Spleen (tissue), 11 donors: ENCODE results near the gene DDX31. TPM values are rescaled to one million over a fixed set of nuclear protein-coding genes. Genes with fewer than 3 reads are reported as not detected.

ENCODE experiments used
- DNase-seq: peaks from one replicate; pipeline ENCODE4 v3.0.0-alpha.2; 2020
- H3K27ac ChIP-seq, 8 donors: fragments of 200-600 bp; sonication (generic) in 7 of 8; 1 replicate in 4 of 8; 2 replicates in 4 of 8; pipeline versions ENCODE4 v1.5.0 to v1.8.0; 2016 to 2021; ENCODE audit warnings: inconsistent platforms in 4 of 8, mild to moderate bottlenecking in 4 of 8, moderate library complexity in 1 of 8
- H3K27me3 ChIP-seq, 7 donors: fragments of 200-600 bp; sonication (generic) in 6 of 7; replicated peaks in 1 of 7; 1 replicate in 4 of 7; 2 replicates in 3 of 7; pipeline versions ENCODE4 v1.5.0 to v1.8.0; 2016 to 2021; ENCODE audit warnings: inconsistent platforms in 3 of 7, mild to moderate bottlenecking in 1 of 7
- H3K36me3 ChIP-seq, 6 donors: fragments of 200-600 bp; sonication (generic) in 5 of 6; 1 replicate in 4 of 6; 2 replicates in 2 of 6; pipeline versions ENCODE4 v1.5.0 to v1.8.0; 2016 to 2021; ENCODE audit warnings: inconsistent platforms in 2 of 6
- H3K4me1 ChIP-seq, 6 donors: fragments of 200-600 bp; sonication (generic) in 5 of 6; 1 replicate in 3 of 6; 2 replicates in 3 of 6; pipeline versions ENCODE4 v1.5.0 to v1.8.0; 2016 to 2021; ENCODE audit warnings: inconsistent platforms in 3 of 6
- H3K4me3 ChIP-seq, 8 donors: fragments of 200-600 bp; sonication (generic) in 7 of 8; 1 replicate in 4 of 8; 2 replicates in 4 of 8; pipeline versions ENCODE4 v1.5.0 to v1.8.0; 2016 to 2021; ENCODE audit warnings: inconsistent platforms in 4 of 8, mild to moderate bottlenecking in 4 of 8, moderate library complexity in 2 of 8
- H3K9me3 ChIP-seq, 8 donors: fragments of 200-600 bp; sonication (generic) in 7 of 8; 1 replicate in 4 of 8; 2 replicates in 4 of 8; pipeline versions ENCODE4 v1.5.0 to v1.8.0; 2016 to 2021; ENCODE audit warnings: inconsistent platforms in 4 of 8
- POLR2A ChIP-seq, 3 donors: fragments of 450-650 bp; IDR thresholded peaks; one replicate each; pipeline ENCODE4 v1.5.1; 2017; ENCODE audit warnings: antibody characterized with exemption in 3 of 3, mild to moderate bottlenecking in 1 of 3
- POLR2AphosphoS5 ChIP-seq, 3 donors: sonication (generic); formaldehyde crosslinking; IDR thresholded peaks; one replicate each; pipeline ENCODE4 v1.5.1; 2017; ENCODE audit warnings: antibody characterized with exemption in 3 of 3
- whole genome bisulfite sequencing, 5 donors: extraction: QIAGEN DNeasy Blood & Tissue Kit in 3 of 5; methylation state at CpG; one replicate each; pipeline versions ENCODE4 v1.1.5 to v1.1.7; 2013 to 2018; 5-methylcytosine and 5-hydroxymethylcytosine counted together
- intact Hi-C: fragments of 100-400 bp; cut with DNase I; formaldehyde crosslinking; loops from one replicate; pipeline ENCODE4 v1.15.0; 2023; ENCODE audit warnings: low total_unique reads
- polyA plus RNA-seq, 3 donors: library from polyadenylated mRNA; stranded (reverse); fragments of 200-250 nt; gene quantifications; one replicate each; pipeline ENCODE4 v1.2.1, GENCODE V29; 2013
- total RNA-seq, 7 donors: library from RNA; depleted of rRNA in 3 of 7; stranded (reverse); fragments of >200 nt in 3 of 7; fragmentation: NEBNext Ultra II Directional in 4 of 7; extraction: Animal tissue kit (Norgen Biotek cat#: 25700) in 4 of 7; gene quantifications; one replicate each; pipeline versions ENCODE4 v1.1.0 to v1.2.1, GENCODE V29; 2016 to 2021
- TF ChIP-seq, protein P1 (sequence below), 11 experiments: fragments of 200-600 bp in 7 of 11; fragments of 450-650 bp in 4 of 11; sonication (generic) in 4 of 11; IDR thresholded peaks in 8 of 11; conservative IDR thresholded peaks in 3 of 11; 1 replicate in 7 of 11; 2 replicates in 4 of 11; pipeline versions ENCODE4 v1.4.0 to v1.8.0; 2016 to 2021; ENCODE audit warnings: antibody characterized with exemption in 11 of 11, inconsistent platforms in 4 of 11, mild to moderate bottlenecking in 1 of 11
- donor health status: healthy with polysubstance abuse.
- donor health status: DM: no; HTN: no; CAD: no; lungs with moderate emphysema.
- donor health status: DM: no; HTN: no; CAD: no.
- donor health status: Bipolar disorder and iron deficiency.
- donor health status: healthy.
- donor health status: DM: no; HTN: no; CAD: no.
- donor health status: DM: yes; HTN: yes; CAD: no.

The DDX31 gene
- total and polyA plus RNA-seq, 10 donors: 8.6 to 19.3 (median 14.7) TPM

DNA sequence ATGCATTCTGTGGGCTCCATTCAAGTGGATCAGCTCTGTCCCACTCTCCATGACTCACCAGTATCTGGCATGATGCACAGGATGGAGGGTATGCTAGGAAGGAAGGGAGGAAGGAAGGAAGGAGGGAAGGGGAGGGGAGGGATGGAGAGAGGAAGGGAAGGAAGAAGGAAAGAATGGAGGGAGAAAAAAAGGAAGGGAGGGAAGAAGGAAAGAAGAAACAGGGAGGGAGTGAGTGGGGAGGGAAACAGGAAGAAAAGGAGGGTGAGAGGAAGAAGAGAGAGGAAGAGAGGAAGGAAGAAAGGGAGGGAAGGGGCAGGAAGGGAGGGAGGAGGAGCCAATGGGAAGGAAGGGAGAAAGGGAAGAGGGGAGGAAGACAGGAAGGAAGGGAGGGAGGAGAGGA, 92.7 kb downstream of the DDX31 start:
- intact Hi-C loops: no loop called here
- TF ChIP-seq POLR2A (IDR thresholded peaks at IDR 0.05): no peak
- no peak for TF ChIP-seq POLR2AphosphoS5 (IDR thresholded peaks at IDR 0.05)
- TF ChIP-seq, protein P1, sequence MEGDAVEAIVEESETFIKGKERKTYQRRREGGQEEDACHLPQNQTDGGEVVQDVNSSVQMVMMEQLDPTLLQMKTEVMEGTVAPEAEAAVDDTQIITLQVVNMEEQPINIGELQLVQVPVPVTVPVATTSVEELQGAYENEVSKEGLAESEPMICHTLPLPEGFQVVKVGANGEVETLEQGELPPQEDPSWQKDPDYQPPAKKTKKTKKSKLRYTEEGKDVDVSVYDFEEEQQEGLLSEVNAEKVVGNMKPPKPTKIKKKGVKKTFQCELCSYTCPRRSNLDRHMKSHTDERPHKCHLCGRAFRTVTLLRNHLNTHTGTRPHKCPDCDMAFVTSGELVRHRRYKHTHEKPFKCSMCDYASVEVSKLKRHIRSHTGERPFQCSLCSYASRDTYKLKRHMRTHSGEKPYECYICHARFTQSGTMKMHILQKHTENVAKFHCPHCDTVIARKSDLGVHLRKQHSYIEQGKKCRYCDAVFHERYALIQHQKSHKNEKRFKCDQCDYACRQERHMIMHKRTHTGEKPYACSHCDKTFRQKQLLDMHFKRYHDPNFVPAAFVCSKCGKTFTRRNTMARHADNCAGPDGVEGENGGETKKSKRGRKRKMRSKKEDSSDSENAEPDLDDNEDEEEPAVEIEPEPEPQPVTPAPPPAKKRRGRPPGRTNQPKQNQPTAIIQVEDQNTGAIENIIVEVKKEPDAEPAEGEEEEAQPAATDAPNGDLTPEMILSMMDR (IDR thresholded peaks at IDR 0.05 in 8 of 11, conservative IDR thresholded peaks at IDR 0.05 in 3 of 11): no peak
- Histone ChIP-seq H3K27me3 (peaks cover 5 to 98% (median 45%) of the 10 kb centered on the region in 7 donors), H3K4me3 (no peak overlapping the region), H3K27ac (no peak overlapping the region), H3K36me3 (no peaks in the 10 kb centered on the region), H3K9me3 (no peaks in the 10 kb centered on the region), H3K4me1 (peaks cover 3 to 24% (median 8%) of the 10 kb centered on the region in 6 donors)
- no peak for DNase-seq

DNA sequence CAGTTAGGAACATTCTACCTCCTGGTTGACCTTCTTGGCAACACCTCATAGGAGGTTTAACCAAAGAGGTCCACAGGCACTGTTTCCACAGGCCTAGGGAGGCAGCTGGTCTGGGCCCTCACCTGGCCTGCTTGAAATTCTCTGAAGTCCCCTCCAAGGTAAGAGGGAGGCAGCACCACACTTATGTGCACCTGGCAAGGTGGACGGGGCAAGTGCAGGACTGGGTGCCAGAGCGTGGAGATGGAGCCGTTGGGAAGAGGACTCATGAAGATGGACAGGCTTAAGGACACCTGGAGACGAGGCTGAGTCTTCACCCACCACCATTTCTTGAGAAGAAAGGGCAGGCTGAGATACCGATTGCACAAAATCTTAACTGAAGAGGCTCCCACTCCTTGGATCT, 94.0 kb downstream of the DDX31 start:
- intact Hi-C loops: loop anchor here (2.0 kb wide), 1 partner anchor 67 kb away; no protein-coding TSS in a partner anchor
- TF ChIP-seq POLR2AphosphoS5 (IDR thresholded peaks at IDR 0.05): no peak
- TF ChIP-seq POLR2A (IDR thresholded peaks at IDR 0.05): no peak
- TF ChIP-seq, protein P1 (IDR thresholded peaks at IDR 0.05 in 8 of 11, conservative IDR thresholded peaks at IDR 0.05 in 3 of 11): no peak
- peaks cover 2 to 86% (median 33%) of the 10 kb centered on the region in 7 donors for H3K27me3 ChIP-seq

GRCh38 chr9:132575005-132575609, 94.7 kb downstream of the DDX31 start:
- Histone ChIP-seq H3K9me3 (no peaks in the 10 kb centered on the region), H3K27me3 (peaks cover 0 to 79% (median 26%) of the 10 kb centered on the region in 7 donors), H3K36me3 (no peaks in the 10 kb centered on the region), H3K4me3 (no peak overlapping the region), H3K27ac (no peak overlapping the region), H3K4me1 (peaks cover 0 to 7% (median 0%) of the 10 kb centered on the region in 6 donors)
- WGBS, 5 donors: 9 to 16% (median 12%) methylated on average over 15 to 16 of the region's 16 CpGs
- TF ChIP-seq, protein P1 (IDR thresholded peaks at IDR 0.05 in 8 of 11, conservative IDR thresholded peaks at IDR 0.05 in 3 of 11): peak; percentile 31 to 81 (median 69)
- TF ChIP-seq POLR2AphosphoS5 (IDR thresholded peaks at IDR 0.05) (peak in 1 of 3 donors; percentile 11), POLR2A (IDR thresholded peaks at IDR 0.05) (no peak)
- intact Hi-C loops: loop anchor here (2.0 kb wide), 1 partner anchor 66 kb away; no protein-coding TSS in a partner anchor
- DNase-seq: peak; percentile 87

More for the DNA sequence above, 94.0 kb downstream of the DDX31 start:
- Histone ChIP-seq H3K4me3 (no peak overlapping the region), H3K9me3 (no peaks in the 10 kb centered on the region), H3K27ac (no peak overlapping the region), H3K4me1 (peaks cover 0 to 11% (median 0%) of the 10 kb centered on the region in 6 donors), H3K36me3 (no peaks in the 10 kb centered on the region)
- DNase-seq: peak; percentile 43
- WGBS, 5 donors: 65 to 87% (median 74%) methylated on average over 5 of the region's 5 CpGs

DNA sequence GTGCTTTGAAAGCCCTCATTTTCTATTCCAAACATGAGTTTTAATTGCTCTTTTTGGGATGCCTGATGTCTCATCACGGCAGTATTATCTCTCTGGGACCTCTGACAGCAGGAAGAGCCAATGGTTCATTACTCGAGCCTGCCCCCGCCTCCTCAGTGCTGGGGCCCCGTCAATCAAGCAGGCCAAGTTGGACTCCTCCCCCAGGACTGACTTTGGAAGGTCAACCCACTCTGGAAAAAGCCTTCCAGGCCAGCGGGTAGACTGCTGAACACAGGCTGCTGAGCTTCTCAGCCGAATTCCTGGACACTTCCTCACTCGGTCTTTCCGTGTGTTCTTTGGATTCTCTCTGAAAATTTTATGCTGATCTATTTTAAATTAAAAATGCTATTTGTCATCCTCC, 96.9 kb downstream of the DDX31 start:
- intact Hi-C loops: loop anchor here (5.0 kb wide), 1 partner anchor 161 kb away; the partner anchor contains the start of gene CFAP77
- Histone ChIP-seq H3K4me1 (peaks cover 0 to 7% (median 0%) of the 10 kb centered on the region in 6 donors), H3K27me3 (peaks cover 0 to 57% (median 6%) of the 10 kb centered on the region in 7 donors), H3K36me3 (no peaks in the 10 kb centered on the region), H3K9me3 (no peaks in the 10 kb centered on the region), H3K4me3 (peak overlapping the region in 2 of 8 donors; percentile 13 to 31), H3K27ac (peak overlapping the region in 3 of 8 donors; percentile 4 to 42 (median 24))
- TF ChIP-seq, protein P1 (IDR thresholded peaks at IDR 0.05 in 8 of 11, conservative IDR thresholded peaks at IDR 0.05 in 3 of 11): no peak
- TF ChIP-seq POLR2AphosphoS5 (IDR thresholded peaks at IDR 0.05) (peak in 1 of 3 donors; percentile 14), POLR2A (IDR thresholded peaks at IDR 0.05) (no peak)
- DNase-seq: no peak
- 28 to 51% (median 36%) methylated on average over 8 of the region's 8 CpGs for WGBS, 5 donors
